ENCODE measurements around the gene ZBTB22.
A peak's percentile ranks its signal among the peaks of the same experiment; 100 is the strongest.
"Not testable (repeated sequence)": the region's sequence is repeated elsewhere in the genome, so short reads cannot be mapped to it uniquely, and the experiment has no call there.

The ZBTB22 gene

GRCh38 chr6:33278392-33278741 is 39.2 kb downstream of the ZBTB22 start:
- no peak for DNase-seq (ENCODE audit: low read depth)

GRCh38 chr6:33277663-33278391 is 39.7 kb downstream of the ZBTB22 start:
- DNase-seq (ENCODE audit: low read depth): no peak

GRCh38 chr6:33276864-33277662 is 40.5 kb downstream of the ZBTB22 start, which contains the start of gene B3GALT4:
B3GALT4 (plus strand) TSS chr6:33277123; CDS start chr6:33277420, 297 bp downstream.
- peak; percentile 75 for DNase-seq (ENCODE audit: low read depth)

- DNase-seq (ENCODE audit: low read depth): no peak
Measured at GRCh38 chr6:33276581-33276863, 41.0 kb downstream of the ZBTB22 start.

GRCh38 chr6:33275795-33276580 is 41.6 kb downstream of the ZBTB22 start:
- DNase-seq (ENCODE audit: low read depth): not testable (repeated sequence)

GRCh38 chr6:33273924-33274902 is 43.3 kb downstream of the ZBTB22 start:
- DNase-seq (ENCODE audit: low read depth): no peak

- DNase-seq (ENCODE audit: low read depth): no peak
Measured at GRCh38 chr6:33273129-33273923, 44.2 kb downstream of the ZBTB22 start.

GRCh38 chr6:33272275-33273128 is 45.0 kb downstream of the ZBTB22 start:
- no peak for DNase-seq (ENCODE audit: low read depth)

- peak; percentile 99 for DNase-seq (ENCODE audit: low read depth)
Measured at GRCh38 chr6:33271468-33272274, 45.9 kb downstream of the ZBTB22 start, which contains the start of the genes RPS18 and VPS52. RPS18 (plus strand) TSS chr6:33272075; CDS start chr6:33272120, 45 bp downstream. VPS52 (minus strand) TSS chr6:33271876; CDS start chr6:33271675, 201 bp downstream.

- no peak for DNase-seq (ENCODE audit: low read depth)
Measured at GRCh38 chr6:33271117-33271467, 46.5 kb downstream of the ZBTB22 start.

All from EH (cell line).